H1 (cell line): ENCODE results near the gene MOB2. TPM values are rescaled to one million over a fixed set of nuclear protein-coding genes. Genes with fewer than 3 reads are reported as not detected.

Experiments used
- CTCF ChIA-PET: fragments of 300-600 bp; sonication (Branson Sonifier 250); formaldehyde crosslinking; loops from one replicate; lab custom pipeline; 2021; ENCODE audit not compliant: partially characterized antibody; lab: Charles Lee
- POLR2A ChIA-PET: fragments of 300-600 bp; sonication (Branson Sonifier 250); formaldehyde crosslinking; loops from one replicate; lab custom pipeline; 2021; ENCODE audit warnings: inconsistent platforms; ENCODE audit not compliant: partially characterized antibody; lab: Charles Lee
- DNase-seq, 2 experiments: peaks; one replicate each; pipeline versions ENCODE4 v3.0.0 to v3.0.0-alpha.2; 2010 to 2022; ENCODE audit warnings: low spot score in 2 of 2, low read depth in 1 of 2, mixed read lengths in 1 of 2
- FAIRE-seq: peaks from 2 replicates; lab custom pipeline; 2011; peaks lifted over from hg19 to GRCh38; lab: Jason Lieb, UNC
- H2AFZ ChIP-seq: 2 replicates; pipeline ENCODE4 v1.8.1; 2012; ENCODE audit warnings: low read length, inconsistent platforms
- H2AK5ac ChIP-seq: 2 replicates; pipeline ENCODE4 v1.6.1; 2013; ENCODE audit warnings: low read depth, low read length
- H2BK120ac ChIP-seq: replicated peaks from 2 replicates; pipeline ENCODE3; 2013; ENCODE audit warnings: low read depth, low read length, inconsistent platforms
- H2BK12ac ChIP-seq: 2 replicates; pipeline ENCODE4 v1.6.1; 2013; ENCODE audit warnings: low read depth, low read length
- H2BK15ac ChIP-seq: 2 replicates; pipeline ENCODE4 v1.6.1; 2013; ENCODE audit warnings: low read length
- H2BK20ac ChIP-seq: 2 replicates; pipeline ENCODE4 v1.6.1; 2013; ENCODE audit warnings: low read length
- H2BK5ac ChIP-seq: 2 replicates; pipeline ENCODE4 v1.6.1; 2013; ENCODE audit warnings: low read depth, low read length
- H3K14ac ChIP-seq: 2 replicates; pipeline ENCODE4 v1.6.1; 2013; ENCODE audit warnings: inconsistent platforms; ENCODE audit not compliant: insufficient read length
- H3K18ac ChIP-seq: 2 replicates; pipeline ENCODE4 v1.6.1; 2013; ENCODE audit warnings: low read length; ENCODE audit errors: extremely low read depth
- H3K23ac ChIP-seq: 2 replicates; pipeline ENCODE4 v1.6.1; 2013; ENCODE audit warnings: inconsistent platforms; ENCODE audit not compliant: insufficient read length
- H3K23me2 ChIP-seq: 2 replicates; pipeline ENCODE4 v1.6.1; 2013; ENCODE audit warnings: low read depth, low read length
- H3K27ac ChIP-seq: 2 replicates; pipeline ENCODE4 v1.6.1; 2011; ENCODE audit warnings: low read depth, low read length, inconsistent platforms
- H3K27me3 ChIP-seq, 4 experiments: replicated peaks in 1 of 4; 1 replicate in 1 of 4; 2 replicates in 3 of 4; pipeline versions ENCODE4 v1.6.1 to v1.8.1; 2011 to 2013; ENCODE audit warnings: low read length in 3 of 4, mild to moderate bottlenecking in 3 of 4, inconsistent platforms in 2 of 4, mixed read lengths in 2 of 4, moderate library complexity in 1 of 4; ENCODE audit not compliant: control insufficient read depth in 3 of 4, insufficient read depth in 3 of 4; ENCODE audit errors: extremely low read depth in 1 of 4
- H3K36me3 ChIP-seq, 4 experiments: 2 replicates each; pipeline versions ENCODE4 v1.6.1 to v1.8.1; 2011 to 2013; ENCODE audit warnings: mild to moderate bottlenecking in 4 of 4, low read length in 3 of 4, moderate library complexity in 2 of 4, control low read depth in 1 of 4, inconsistent platforms in 1 of 4; ENCODE audit not compliant: insufficient read depth in 4 of 4, control insufficient read depth in 2 of 4
- H3K4ac ChIP-seq: replicated peaks from 2 replicates; pipeline ENCODE3; 2013; ENCODE audit warnings: low read length, low read depth, mixed read lengths, inconsistent platforms; ENCODE audit not compliant: insufficient read length
- H3K4me1 ChIP-seq, 4 experiments: replicated peaks in 1 of 4; 1 replicate in 1 of 4; 2 replicates in 3 of 4; pipeline versions ENCODE4 v1.6.1 to v1.8.1; 2011 to 2013; ENCODE audit warnings: low read length in 3 of 4, inconsistent platforms in 2 of 4, mixed read lengths in 1 of 4; ENCODE audit not compliant: insufficient read depth in 4 of 4, control insufficient read depth in 3 of 4
- H3K4me2 ChIP-seq, 2 experiments: 2 replicates each; pipeline versions ENCODE4 v1.6.1 to v1.8.1; 2011 to 2013; ENCODE audit warnings: low read depth in 2 of 2, low read length in 2 of 2, control low read depth in 1 of 2, inconsistent platforms in 1 of 2, mild to moderate bottlenecking in 1 of 2; ENCODE audit not compliant: insufficient read depth in 1 of 2
- H3K4me3 ChIP-seq, 4 experiments: fragments of 200-600, 300-600 bp in 1 of 4; sonication (generic), shearing (Covaris generic), sonication (Bioruptor Twin) in 1 of 4; 2 replicates each; pipeline versions ENCODE4 v1.5.1 to v1.8.1; 2011 to 2016; ENCODE audit warnings: low read length in 4 of 4, low read depth in 3 of 4, control low read depth in 2 of 4, inconsistent platforms in 2 of 4, mild to moderate bottlenecking in 2 of 4, mixed read lengths in 1 of 4, moderate library complexity in 1 of 4; ENCODE audit not compliant: insufficient read depth in 2 of 4; ENCODE audit errors: extremely low read depth in 1 of 4
- H3K56ac ChIP-seq: replicated peaks from 2 replicates; pipeline ENCODE3; 2013; ENCODE audit warnings: low read depth, mild to moderate bottlenecking, mixed read lengths, low read length, inconsistent platforms; ENCODE audit not compliant: insufficient read length
- H3K79me1 ChIP-seq: 2 replicates; pipeline ENCODE4 v1.6.1; 2013; ENCODE audit warnings: low read depth, low read length, control low read depth
- H3K79me2 ChIP-seq, 2 experiments: 2 replicates each; pipeline versions ENCODE4 v1.6.1 to v1.8.1; 2012 to 2013; ENCODE audit warnings: low read length in 2 of 2, mild to moderate bottlenecking in 2 of 2, inconsistent platforms in 1 of 2; ENCODE audit not compliant: insufficient read depth in 2 of 2, control insufficient read depth in 1 of 2
- H3K9ac ChIP-seq, 4 experiments: replicated peaks in 1 of 4; 1 replicate in 1 of 4; 2 replicates in 3 of 4; pipeline versions ENCODE4 v1.6.1 to v1.8.1; 2011 to 2013; ENCODE audit warnings: low read depth in 3 of 4, low read length in 3 of 4, control low read depth in 2 of 4, mild to moderate bottlenecking in 2 of 4, moderate library complexity in 2 of 4, inconsistent platforms in 1 of 4; ENCODE audit errors: extremely low read depth in 1 of 4
- H3K9me3 ChIP-seq, 2 experiments: 2 replicates each; pipeline versions ENCODE4 v1.6.1 to v1.8.1; 2012 to 2013; ENCODE audit warnings: mild to moderate bottlenecking in 2 of 2, moderate library complexity in 2 of 2, control low read depth in 1 of 2, inconsistent platforms in 1 of 2, low read depth in 1 of 2, low read length in 1 of 2, mixed read lengths in 1 of 2; ENCODE audit not compliant: insufficient read depth in 2 of 2
- H4K20me1 ChIP-seq, 2 experiments: replicated peaks in 1 of 2; 2 replicates each; pipeline versions ENCODE3 to v1.8.1; 2011 to 2013; ENCODE audit warnings: inconsistent platforms in 2 of 2, low read length in 2 of 2, mild to moderate bottlenecking in 1 of 2; ENCODE audit not compliant: insufficient read depth in 2 of 2, control insufficient read depth in 1 of 2
- H4K5ac ChIP-seq: 2 replicates; pipeline ENCODE4 v1.6.1; 2013; ENCODE audit warnings: low read length, low read depth, mixed read lengths, inconsistent platforms; ENCODE audit not compliant: insufficient read length
- H4K8ac ChIP-seq: 2 replicates; pipeline ENCODE4 v1.8.0; 2013; ENCODE audit warnings: mild to moderate bottlenecking, moderate library complexity, low read length, inconsistent platforms; ENCODE audit not compliant: insufficient read depth; ENCODE audit errors: extremely low read depth
- H4K91ac ChIP-seq: replicated peaks from 2 replicates; pipeline ENCODE3; 2013; ENCODE audit warnings: low read length, mixed read lengths, inconsistent platforms; ENCODE audit not compliant: insufficient read length
- KDM1A ChIP-seq: fragments of 200-600, 300-600 bp; sonication (generic); IDR thresholded peaks from 2 replicates; pipeline ENCODE4 v1.7.1; 2016; ENCODE audit warnings: mild to moderate bottlenecking, low read length, borderline replicate concordance
- RNF2 ChIP-seq: fragments of 200-900, 300-1000 bp; sonication (generic); IDR thresholded peaks from 2 replicates; pipeline ENCODE4 v1.7.1; 2016; ENCODE audit warnings: borderline replicate concordance, low read depth, mild to moderate bottlenecking, antibody characterized with exemption, low read length; ENCODE audit not compliant: poor library complexity, severe bottlenecking; ENCODE audit errors: missing control alignments
- TCF12 ChIP-seq: IDR thresholded peaks from 2 replicates; pipeline ENCODE4 v1.6.1; 2011; ENCODE audit warnings: low read depth, mild to moderate bottlenecking, low read length
- WGBS, 2 experiments: shearing (Covaris generic) in 1 of 2; methylation state at CpG; one replicate each; pipeline versions ENCODE4 v1.1.6 to v1.1.7; 2013 to 2015; ENCODE audit warnings: low lambda C conversion rate in 2 of 2, mixed read lengths in 2 of 2, inconsistent platforms in 1 of 2, low coverage in 1 of 2, missing lambda C conversion rate in 1 of 2; ENCODE audit not compliant: insufficient replicate concordance in 2 of 2, insufficient coverage in 1 of 2, insufficient read length in 1 of 2; ENCODE audit errors: extremely low coverage in 1 of 2, missing lambda C conversion rate in 1 of 2; 5-methylcytosine and 5-hydroxymethylcytosine counted together
- polyA plus RNA-seq, 7 experiments: library from polyadenylated mRNA; depleted of rRNA in 3 of 7; stranded (reverse) in 5 of 7; unstranded in 2 of 7; fragments of >200 nt in 5 of 7; fragments of 200-250 nt in 2 of 7; gene quantifications; 1 replicate in 5 of 7; 2 replicates in 1 of 7; 4 replicates in 1 of 7; pipeline versions ENCODE4 v1.2.1 to v1.2.3, GENCODE V29; 2011 to 2013; ENCODE audit warnings: missing spikeins in 2 of 7, mixed read lengths in 2 of 7
- total RNA-seq: library from RNA; stranded (reverse); fragmentation: NEBNext Ultra II Directional; extraction: Animal tissue kit (Norgen Biotek cat#: 25700); gene quantifications from 2 replicates; pipeline ENCODE4 v1.2.1, GENCODE V29; 2021

MOB2 gene
- total and polyA plus RNA-seq, 2 of the 8 experiments (the other 6 are each of a cell fraction or from before 2014, with no cell fraction given) = 18.6 to 28.2 TPM

- no peak overlapping the region for H2BK20ac ChIP-seq
These were observed 42.1 kb upstream of the MOB2 start for GRCh38 chr11:1528710-1529109.

More at GRCh38 chr11:1528710-1529109, 42.1 kb upstream of the MOB2 start:
- no peaks in the 10 kb centered on the region for H3K36me3 ChIP-seq
- TF ChIP-seq RNF2 (no peak), TCF12 (no peak), KDM1A (no peak)
- FAIRE-seq (no peak), DNase-seq (no peak)
- peaks cover 0 to 2% (median 0%) of the 10 kb centered on the region in 4 experiments; a peak in 1 of 7 replicates for H3K4me1 ChIP-seq
- no peak overlapping the region for H3K27ac ChIP-seq
- H3K23ac ChIP-seq = no peak overlapping the region
- no peak overlapping the region for H2AK5ac ChIP-seq
- WGBS, 2 experiments = 83% methylated on average over 10 of the region's 10 CpGs; no CpG with 5 or more reads in 1 of the 2 experiments
- POLR2A ChIA-PET = no interaction called here
- peak overlapping the region; percentile 43; the same call in 1 of the 2 replicates for H4K8ac ChIP-seq
- no peak overlapping the region for H2BK120ac ChIP-seq
- no peak overlapping the region for H3K4ac ChIP-seq
- H3K23me2 ChIP-seq = no peaks in the 10 kb centered on the region
- no peaks in the 10 kb centered on the region for H3K27me3 ChIP-seq
- H3K9me3 ChIP-seq = no peaks in the 10 kb centered on the region
- no peak overlapping the region for H3K56ac ChIP-seq
- H4K5ac ChIP-seq = no peak overlapping the region
- H2BK12ac ChIP-seq = no peak overlapping the region
- peak overlapping the region; percentile 24; the same call in 1 of the 2 replicates for H2BK5ac ChIP-seq
- no peak overlapping the region; the same call in 1 of the 2 replicates for H2BK15ac ChIP-seq
- peaks cover 0 to 42% of the 10 kb centered on the region in 2 experiments; a peak in 1 of 4 replicates for H3K79me2 ChIP-seq
- CTCF ChIA-PET = interaction anchor here (0.6 to 1.2 kb wide), 2 partner anchors 8 to 23 kb away, joined by 3 read pairs; no protein-coding TSS in a partner anchor
- H4K20me1 ChIP-seq = peaks cover 2 to 11% of the 10 kb centered on the region in 2 experiments
- H3K79me1 ChIP-seq = peaks cover 25% of the 10 kb centered on the region
- no peak overlapping the region for H3K9ac ChIP-seq
- no peak overlapping the region for H4K91ac ChIP-seq
- H3K4me3 ChIP-seq = no peak overlapping the region
- H3K4me2 ChIP-seq = no peak overlapping the region
- no peak overlapping the region for H3K14ac ChIP-seq
- no peak overlapping the region for H2AFZ ChIP-seq
- no peak overlapping the region for H3K18ac ChIP-seq
